PC-3 (cell line): ENCODE results near the gene SPAG7. TPM values are rescaled to one million over a fixed set of nuclear protein-coding genes. Genes with fewer than 3 reads are reported as not detected.

ENCODE experiments used
- ATAC-seq: fragments of 200-7000 bp; cut with Tn5 transposase; 2 replicates; pipeline ENCODE4 v1.9.1; 2020; ENCODE audit warnings: mild to moderate bottlenecking, moderate library complexity
- BruUV-seq: library from RNA; stranded (reverse); fragments of 400-500 nt; replicated peaks from 2 replicates; lab custom pipeline; 2021; lab: Mats Ljungman, UMichigan
- CTCF ChIA-PET: fragments of 300-600 bp; sonication (Branson Sonifier 250); formaldehyde crosslinking; loops from one replicate; lab custom pipeline; 2022; ENCODE audit warnings: antibody characterized with exemption; lab: Charles Lee
- POLR2A ChIA-PET: fragments of 300-600 bp; sonication (Branson Sonifier 250); formaldehyde crosslinking; loops from one replicate; lab custom pipeline; 2022; ENCODE audit warnings: antibody characterized with exemption; ENCODE audit not compliant: unreplicated experiment; lab: Charles Lee
- DNase-seq: peaks from one replicate; pipeline ENCODE4 v3.0.0-alpha.2; 2015
- H2AFZ ChIP-seq: fragments of 300-600 bp; sonication (generic); 2 replicates; pipeline ENCODE4 v1.6.0; 2016; ENCODE audit warnings: antibody characterized with exemption, low read length
- H3F3A ChIP-seq: fragments of 300-600 bp; sonication (generic); one replicate; pipeline ENCODE4 v1.6.0; 2017; ENCODE audit warnings: antibody characterized with exemption, low read length, control low read depth, mild to moderate bottlenecking; ENCODE audit not compliant: unreplicated experiment
- H3K27ac ChIP-seq: fragments of 300-600 bp; sonication (generic); 2 replicates; pipeline ENCODE4 v1.5.1; 2016; ENCODE audit warnings: mild to moderate bottlenecking, low read length
- H3K27me3 ChIP-seq: fragments of 300-600 bp; sonication (generic); 2 replicates; pipeline ENCODE4 v1.6.1; 2016; ENCODE audit warnings: low read length, mixed read lengths
- H3K36me3 ChIP-seq: fragments of 300-600 bp; sonication (generic); 2 replicates; pipeline ENCODE4 v1.6.1; 2016; ENCODE audit warnings: low read depth, mixed run types, low read length, mixed read lengths
- H3K4me1 ChIP-seq: fragments of 300-600 bp; sonication (generic); 2 replicates; pipeline ENCODE4 v1.5.1; 2016; ENCODE audit warnings: low read length; ENCODE audit not compliant: insufficient read depth
- H3K4me2 ChIP-seq: fragments of 300-600 bp; sonication (generic); 2 replicates; pipeline ENCODE4 v1.6.0; 2016; ENCODE audit warnings: low read length
- H3K4me3 ChIP-seq: fragments of 300-600 bp; sonication (generic); 2 replicates; pipeline ENCODE4 v1.5.1; 2016; ENCODE audit warnings: mild to moderate bottlenecking, low read length, mixed read lengths
- H3K79me2 ChIP-seq: fragments of 300-600 bp; sonication (generic); 2 replicates; pipeline ENCODE4 v1.6.1; 2017; ENCODE audit warnings: low read length, mixed read lengths
- H3K9ac ChIP-seq: fragments of 300-600 bp; sonication (generic); 2 replicates; pipeline ENCODE4 v1.6.0; 2016; ENCODE audit warnings: mild to moderate bottlenecking, low read length
- H3K9me2 ChIP-seq: fragments of 300-600 bp; sonication (generic); replicated peaks from 2 replicates; pipeline ENCODE4 v1.6.1; 2016; ENCODE audit warnings: mixed run types, low read length, mixed read lengths
- H3K9me3 ChIP-seq: fragments of 300-600 bp; sonication (generic); 2 replicates; pipeline ENCODE4 v1.6.1; 2016; ENCODE audit warnings: low read length, mixed read lengths
- H4K20me1 ChIP-seq: fragments of 300-600 bp; sonication (generic); 2 replicates; pipeline ENCODE4 v1.6.1; 2016; ENCODE audit warnings: low read length, mixed read lengths
- CTCF ChIP-seq: fragments of 300-600 bp; sonication (generic); conservative IDR thresholded peaks from 2 replicates; pipeline ENCODE4 v1.5.1; 2017; ENCODE audit warnings: antibody characterized with exemption, low read depth, mild to moderate bottlenecking, low read length
- EZH2 ChIP-seq: fragments of 300-600 bp; sonication (generic); IDR thresholded peaks from one replicate; pipeline ENCODE4 v1.6.1; 2017; ENCODE audit warnings: antibody characterized with exemption, mild to moderate bottlenecking, low read length; ENCODE audit not compliant: unreplicated experiment
- EZH2phosphoT487 ChIP-seq: fragments of 300-600 bp; sonication (generic); IDR thresholded peaks from 2 replicates; pipeline ENCODE4 v1.6.1; 2018; ENCODE audit warnings: mild to moderate bottlenecking, antibody characterized with exemption, low read length, borderline replicate concordance
- intact Hi-C: fragments of 100-400 bp; cut with micrococcal nuclease; formaldehyde crosslinking; loops from 2 replicates; pipeline ENCODE4 v1.9.0; 2023
- total RNA-seq: library from RNA; depleted of rRNA; stranded (reverse); fragments of >200 nt; gene quantifications from 2 replicates; pipeline ENCODE4 v1.2.3, GENCODE V29; 2014

Gene SPAG7
- total RNA-seq, 1 experiment from 2014 or later: 44.1 TPM

- Histone ChIP-seq H3K4me1 (peaks cover 32% of the 10 kb centered on the region), H3K9me3 (no peaks in the 10 kb centered on the region), H3K9me2 (no peaks in the 10 kb centered on the region), H3K27ac (peak overlapping the region; percentile 74), H3K79me2 (peaks cover 82% of the 10 kb centered on the region), H3F3A (no peaks in the 10 kb centered on the region), H2AFZ (no peak overlapping the region), H3K9ac (peak overlapping the region; percentile 36; the same call in 1 of the 2 replicates), H3K27me3 (no peaks in the 10 kb centered on the region), H4K20me1 (peaks cover 26% of the 10 kb centered on the region), H3K36me3 (peaks cover 28% of the 10 kb centered on the region), H3K4me3 (peak overlapping the region; percentile 90), H3K4me2 (peak overlapping the region; percentile 98)
- BruUV-seq: no TSS peak
- ATAC-seq (peak; percentile 27), DNase-seq (peak; percentile 93)
- ChIA-PET POLR2A (interaction anchor here (0.5 to 0.6 kb wide), 2 partner anchors 18 to 21 kb away, joined by 3 read pairs; no protein-coding TSS in a partner anchor), CTCF (no interaction called here)
- intact Hi-C loops: no loop called here
- TF ChIP-seq EZH2: no peak
- TF ChIP-seq CTCF: no peak
- TF ChIP-seq EZH2phosphoT487: no peak
These were observed 22.3 kb downstream of the SPAG7 start for GRCh38 chr17:4945176-4945943.

- peaks cover 82% of the 10 kb centered on the region for H3K79me2 ChIP-seq
- H3K36me3 ChIP-seq: peaks cover 28% of the 10 kb centered on the region
- H3K4me1 ChIP-seq: peaks cover 29% of the 10 kb centered on the region
- H3K27ac ChIP-seq: peak overlapping the region; percentile 74
- ChIA-PET POLR2A (no interaction called here), CTCF (no interaction called here)
- H3K4me2 ChIP-seq: peak overlapping the region; percentile 70
- no peaks in the 10 kb centered on the region for H3K9me2 ChIP-seq
- DNase-seq: no peak
- H3K9me3 ChIP-seq: no peaks in the 10 kb centered on the region
- no peaks in the 10 kb centered on the region for H3K27me3 ChIP-seq
- no TSS peak for BruUV-seq
- intact Hi-C loops: loop anchor here (5.0 kb wide), 1 partner anchor 37 kb away; no protein-coding TSS in a partner anchor
- TF ChIP-seq EZH2phosphoT487 (no peak), EZH2 (no peak), CTCF (no peak)
- no peak overlapping the region for H2AFZ ChIP-seq
- H3K9ac ChIP-seq: peak overlapping the region; percentile 18; the same call in 1 of the 2 replicates
- H3F3A ChIP-seq: no peaks in the 10 kb centered on the region
- H3K4me3 ChIP-seq: peak overlapping the region; percentile 43; the same call in 1 of the 2 replicates
- ATAC-seq: no peak
- peaks cover 26% of the 10 kb centered on the region for H4K20me1 ChIP-seq
These were observed 23.0 kb downstream of the SPAG7 start for GRCh38 chr17:4944554-4945175.

GRCh38 chr17:4944163-4944553 is 23.5 kb downstream of the SPAG7 start:
- ATAC-seq (no peak), DNase-seq (no peak)
- H3K27ac ChIP-seq: peak overlapping the region; percentile 74
- H3K36me3 ChIP-seq: peaks cover 28% of the 10 kb centered on the region
- peaks cover 87% of the 10 kb centered on the region for H3K79me2 ChIP-seq
- H3K9me3 ChIP-seq: no peaks in the 10 kb centered on the region
- no peak overlapping the region for H2AFZ ChIP-seq
- peak overlapping the region; percentile 70; the same call in 1 of the 2 replicates for H3K4me2 ChIP-seq
- no TSS peak for BruUV-seq
- TF ChIP-seq CTCF (no peak), EZH2phosphoT487 (no peak), EZH2 (no peak)
- ChIA-PET CTCF (no interaction called here), POLR2A (no interaction called here)
- H3F3A ChIP-seq: no peaks in the 10 kb centered on the region
- intact Hi-C loops: loop anchor here (5.0 kb wide), 1 partner anchor 37 kb away; no protein-coding TSS in a partner anchor
- peaks cover 29% of the 10 kb centered on the region for H3K4me1 ChIP-seq
- H3K4me3 ChIP-seq: no peak overlapping the region
- no peaks in the 10 kb centered on the region for H3K27me3 ChIP-seq
- no peak overlapping the region for H3K9ac ChIP-seq
- peaks cover 26% of the 10 kb centered on the region for H4K20me1 ChIP-seq
- no peaks in the 10 kb centered on the region for H3K9me2 ChIP-seq
